Upper lobe of left lung (tissue), 4 donors: ENCODE results near the gene TBC1D5.

Experiments used
- CTCF ChIP-seq, 6 experiments: fragments of 450-650 bp in 4 of 6; fragments of 200-600 bp in 2 of 6; sonication (generic) in 2 of 6; IDR thresholded peaks; one replicate each; pipeline ENCODE4 v1.5.1; 2016 to 2019; ENCODE audit warnings: antibody characterized with exemption in 6 of 6
- EP300 ChIP-seq, 4 donors: sonication (generic); formaldehyde crosslinking; IDR thresholded peaks; one replicate each; pipeline ENCODE4 v1.5.1; 2017; ENCODE audit warnings: antibody characterized with exemption in 4 of 4, control low read depth in 2 of 4
- POLR2A ChIP-seq, 4 donors: fragments of 450-650 bp; IDR thresholded peaks; one replicate each; pipeline ENCODE4 v1.5.1; 2016 to 2017; ENCODE audit warnings: antibody characterized with exemption in 4 of 4, mild to moderate bottlenecking in 2 of 4

GRCh38 chr3:17157713-17158112, 584.7 kb downstream of the TBC1D5 start:
- no peak for TF ChIP-seq CTCF (IDR thresholded peaks at IDR 0.05)
- TF ChIP-seq POLR2A (IDR thresholded peaks at IDR 0.05) = no peak
- no peak for TF ChIP-seq EP300 (IDR thresholded peaks at IDR 0.05)
